Keratinocyte (primary cell): ENCODE results near the gene MRPL10. TPM values are rescaled to one million over a fixed set of nuclear protein-coding genes. Genes with fewer than 3 reads are reported as not detected.

ENCODE experiments used
- DNase-seq: peaks from one replicate; pipeline ENCODE4 v3.0.0-alpha.2; 2011; ENCODE audit warnings: low read depth, missing footprints, low spot score
- FAIRE-seq: peaks from 2 replicates; lab custom pipeline; 2011; peaks lifted over from hg19 to GRCh38; lab: Jason Lieb, UNC
- H2AFZ ChIP-seq: 2 replicates; pipeline ENCODE4 v1.6.0; 2012; ENCODE audit warnings: low read length, control low read depth, inconsistent platforms; ENCODE audit not compliant: control insufficient read depth
- H3K27ac ChIP-seq: 2 replicates; pipeline ENCODE4 v1.5.1; 2011; ENCODE audit warnings: low read length; ENCODE audit not compliant: control insufficient read depth, insufficient read depth
- H3K27me3 ChIP-seq: 3 replicates; pipeline ENCODE4 v1.6.0; 2011; ENCODE audit warnings: low read length; ENCODE audit not compliant: control insufficient read depth, insufficient read depth; ENCODE audit errors: extremely low read depth
- H3K36me3 ChIP-seq, 2 experiments: 2 replicates in 1 of 2; 3 replicates in 1 of 2; pipeline ENCODE4 v1.5.1; 2011; ENCODE audit warnings: low read length in 2 of 2, mild to moderate bottlenecking in 1 of 2; ENCODE audit not compliant: control insufficient read depth in 2 of 2, insufficient read depth in 2 of 2; ENCODE audit errors: extremely low read depth in 1 of 2
- H3K4me1 ChIP-seq: 3 replicates; pipeline ENCODE4 v1.5.1; 2011; ENCODE audit warnings: low read length; ENCODE audit not compliant: control insufficient read depth, insufficient read depth; ENCODE audit errors: extremely low read depth
- H3K4me2 ChIP-seq: 3 replicates; pipeline ENCODE4 v1.6.0; 2011; ENCODE audit warnings: low read depth, low read length; ENCODE audit not compliant: control insufficient read depth, insufficient read depth; ENCODE audit errors: extremely low read depth
- H3K4me3 ChIP-seq, 3 experiments: fragments of 200-600 bp in 1 of 3; sonication (generic) in 1 of 3; 2 replicates in 2 of 3; 3 replicates in 1 of 3; pipeline ENCODE4 v1.5.1; 2011 to 2016; ENCODE audit warnings: low read length in 3 of 3, mild to moderate bottlenecking in 3 of 3, control low read depth in 2 of 3, inconsistent platforms in 1 of 3, low read depth in 1 of 3, mixed read lengths in 1 of 3, mixed run types in 1 of 3, moderate library complexity in 1 of 3; ENCODE audit not compliant: control insufficient read depth in 2 of 3, insufficient read depth in 2 of 3; ENCODE audit errors: extremely low read depth in 1 of 3
- H3K79me2 ChIP-seq: 2 replicates; pipeline ENCODE4 v1.6.0; 2012; ENCODE audit warnings: low read length; ENCODE audit not compliant: control insufficient read depth, insufficient read depth
- H3K9ac ChIP-seq: 3 replicates; pipeline ENCODE4 v1.6.0; 2011; ENCODE audit warnings: low read length; ENCODE audit not compliant: control insufficient read depth, insufficient read depth; ENCODE audit errors: extremely low read depth
- H3K9me1 ChIP-seq: 3 replicates; pipeline ENCODE4 v1.6.0; 2011; ENCODE audit warnings: low read length; ENCODE audit not compliant: control insufficient read depth, insufficient read depth; ENCODE audit errors: extremely low read depth
- H3K9me3 ChIP-seq: 2 replicates; pipeline ENCODE4 v1.5.1; 2012; ENCODE audit warnings: low read depth, low read length; ENCODE audit not compliant: control insufficient read depth
- H4K20me1 ChIP-seq: 3 replicates; pipeline ENCODE4 v1.6.0; 2011; ENCODE audit warnings: low read length; ENCODE audit not compliant: control insufficient read depth, insufficient read depth; ENCODE audit errors: extremely low read depth
- CTCF ChIP-seq, 3 experiments: IDR thresholded peaks in 1 of 3; conservative IDR thresholded peaks in 1 of 3; optimal IDR thresholded peaks in 1 of 3; 2 replicates in 2 of 3; 3 replicates in 1 of 3; pipeline versions ENCODE3 to v1.5.1; 2011; ENCODE audit warnings: low read length in 3 of 3, mild to moderate bottlenecking in 3 of 3, moderate library complexity in 2 of 3, control low read depth in 1 of 3, inconsistent platforms in 1 of 3; ENCODE audit not compliant: insufficient read depth in 2 of 3; ENCODE audit errors: extremely low read depth in 1 of 3
- EZH2 ChIP-seq: IDR thresholded peaks from one replicate; pipeline ENCODE4 v1.6.1; 2012; ENCODE audit warnings: inconsistent platforms, mild to moderate bottlenecking, low read length, moderate library complexity
- dilution Hi-C: fragments of 300-500 bp; cut with MboI; formaldehyde crosslinking; loops from one replicate; pipeline ENCODE4 v1.7.0; 2020; ENCODE audit warnings: low sequenced_read_pairs; ENCODE audit not compliant: extremely low pct_ligation_motif_present
- polyA plus RNA-seq, 5 experiments: library from polyadenylated mRNA; depleted of rRNA in 3 of 5; stranded (reverse) in 3 of 5; stranded (forward) in 1 of 5; unstranded in 1 of 5; fragments of >200 nt; gene quantifications; 1 replicate in 1 of 5; 2 replicates in 3 of 5; 3 replicates in 1 of 5; pipeline versions ENCODE4 v1.2.1 to v1.2.3, GENCODE V29; 2011 to 2012; ENCODE audit warnings: missing spikeins in 2 of 5, low read depth in 1 of 5, low replicate concordance in 1 of 5

The MRPL10 gene
- polyA plus RNA-seq, 1 donor (not counting 4 experiments of a cell fraction or from before 2014, with no cell fraction given) = 42.4 TPM

GRCh38 chr17:47801906-47802305 lies 29.4 kb downstream of the MRPL10 start:
- no peak overlapping the region for H3K4me3 ChIP-seq
- no peaks in the 10 kb centered on the region for H3K9me1 ChIP-seq
- H2AFZ ChIP-seq = no peak overlapping the region
- H3K4me1 ChIP-seq = no peaks in the 10 kb centered on the region
- no peaks in the 10 kb centered on the region for H3K36me3 ChIP-seq
- H3K79me2 ChIP-seq = no peaks in the 10 kb centered on the region
- dilution Hi-C loops = no loop called here
- H3K9me3 ChIP-seq = no peaks in the 10 kb centered on the region
- H3K4me2 ChIP-seq = no peak overlapping the region
- H4K20me1 ChIP-seq = no peaks in the 10 kb centered on the region
- no peak overlapping the region for H3K9ac ChIP-seq
- no peak for DNase-seq
- TF ChIP-seq CTCF (optimal IDR thresholded peaks at IDR 0.05 in 1 of 3, IDR thresholded peaks at IDR 0.05 in 1 of 3, conservative IDR thresholded peaks at IDR 0.05 in 1 of 3; ENCODE audit: extremely low read depth in 1 of 3, insufficient read depth in 2 of 3, low read length in 3 of 3) = no peak
- TF ChIP-seq EZH2 = no peak
- no peaks in the 10 kb centered on the region for H3K27me3 ChIP-seq
- no peak for FAIRE-seq
- no peak overlapping the region for H3K27ac ChIP-seq

GRCh38 chr17:47801176-47801765 lies 30.1 kb downstream of the MRPL10 start:
- dilution Hi-C loops = no loop called here
- Histone ChIP-seq H3K9me1 (no peaks in the 10 kb centered on the region), H3K4me3 (no peak overlapping the region), H3K36me3 (no peaks in the 10 kb centered on the region), H2AFZ (no peak overlapping the region), H3K27me3 (no peaks in the 10 kb centered on the region), H3K4me1 (no peaks in the 10 kb centered on the region), H3K79me2 (no peaks in the 10 kb centered on the region), H4K20me1 (no peaks in the 10 kb centered on the region), H3K9me3 (no peaks in the 10 kb centered on the region), H3K27ac (no peak overlapping the region), H3K4me2 (no peak overlapping the region), H3K9ac (no peak overlapping the region)
- no peak for FAIRE-seq
- TF ChIP-seq EZH2 (no peak), CTCF (optimal IDR thresholded peaks at IDR 0.05 in 1 of 3, IDR thresholded peaks at IDR 0.05 in 1 of 3, conservative IDR thresholded peaks at IDR 0.05 in 1 of 3; ENCODE audit: extremely low read depth in 1 of 3, insufficient read depth in 2 of 3, low read length in 3 of 3) (no peak)
- DNase-seq = no peak
